ENCODE results near the gene RNASE7.
"Not testable (repeated sequence)": the region's sequence is repeated elsewhere in the genome, so short reads cannot be mapped to it uniquely, and the experiment has no call there.

DNA sequence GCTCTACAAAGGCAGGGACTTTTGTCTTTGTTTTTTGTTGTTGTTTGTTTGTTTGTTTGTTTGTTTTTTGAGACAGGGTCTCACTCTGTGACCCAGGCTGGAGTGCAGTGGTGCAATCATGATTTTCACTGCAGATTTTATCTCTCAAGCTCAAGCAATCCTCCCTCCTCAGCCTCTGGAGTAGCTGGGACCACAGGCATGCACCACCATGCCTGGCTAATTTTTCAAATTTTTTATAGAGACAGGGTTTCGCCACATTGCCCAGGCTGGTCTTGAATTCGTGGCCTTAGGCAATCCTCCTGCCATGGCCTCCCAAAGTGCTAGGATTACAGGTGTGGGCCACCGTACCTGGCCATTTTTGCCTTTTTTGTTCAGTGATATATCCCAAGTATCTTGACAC is 1.2 kb upstream of the RNASE7 start:
- TF ChIP-seq, protein P1, sequence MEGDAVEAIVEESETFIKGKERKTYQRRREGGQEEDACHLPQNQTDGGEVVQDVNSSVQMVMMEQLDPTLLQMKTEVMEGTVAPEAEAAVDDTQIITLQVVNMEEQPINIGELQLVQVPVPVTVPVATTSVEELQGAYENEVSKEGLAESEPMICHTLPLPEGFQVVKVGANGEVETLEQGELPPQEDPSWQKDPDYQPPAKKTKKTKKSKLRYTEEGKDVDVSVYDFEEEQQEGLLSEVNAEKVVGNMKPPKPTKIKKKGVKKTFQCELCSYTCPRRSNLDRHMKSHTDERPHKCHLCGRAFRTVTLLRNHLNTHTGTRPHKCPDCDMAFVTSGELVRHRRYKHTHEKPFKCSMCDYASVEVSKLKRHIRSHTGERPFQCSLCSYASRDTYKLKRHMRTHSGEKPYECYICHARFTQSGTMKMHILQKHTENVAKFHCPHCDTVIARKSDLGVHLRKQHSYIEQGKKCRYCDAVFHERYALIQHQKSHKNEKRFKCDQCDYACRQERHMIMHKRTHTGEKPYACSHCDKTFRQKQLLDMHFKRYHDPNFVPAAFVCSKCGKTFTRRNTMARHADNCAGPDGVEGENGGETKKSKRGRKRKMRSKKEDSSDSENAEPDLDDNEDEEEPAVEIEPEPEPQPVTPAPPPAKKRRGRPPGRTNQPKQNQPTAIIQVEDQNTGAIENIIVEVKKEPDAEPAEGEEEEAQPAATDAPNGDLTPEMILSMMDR (conservative IDR thresholded peaks at IDR 0.05 in 1 of 2, IDR thresholded peaks at IDR 0.05 in 1 of 2; ENCODE audit: extremely low read depth in 1 of 2, insufficient read depth in 1 of 2, low read depth in 1 of 2, low read length in 2 of 2) = not testable (repeated sequence)
- TF ChIP-seq EZH2 (IDR thresholded peaks at IDR 0.05; ENCODE audit: borderline replicate concordance, low read length) = not testable (repeated sequence)
